ENCODE measurements around the gene PDIK1L. TPM values are rescaled to one million over a fixed set of nuclear protein-coding genes. Genes with fewer than 3 reads are reported as not detected.
A peak's percentile ranks its signal among the peaks of the same experiment; 100 is the strongest.

The PDIK1L gene
- total and polyA plus RNA-seq, 9 of the 15 experiments (the other 6 are each of a cell fraction or from before 2014, with no cell fraction given), result 12.8 to 30.2 (median 21.5) TPM

DNA sequence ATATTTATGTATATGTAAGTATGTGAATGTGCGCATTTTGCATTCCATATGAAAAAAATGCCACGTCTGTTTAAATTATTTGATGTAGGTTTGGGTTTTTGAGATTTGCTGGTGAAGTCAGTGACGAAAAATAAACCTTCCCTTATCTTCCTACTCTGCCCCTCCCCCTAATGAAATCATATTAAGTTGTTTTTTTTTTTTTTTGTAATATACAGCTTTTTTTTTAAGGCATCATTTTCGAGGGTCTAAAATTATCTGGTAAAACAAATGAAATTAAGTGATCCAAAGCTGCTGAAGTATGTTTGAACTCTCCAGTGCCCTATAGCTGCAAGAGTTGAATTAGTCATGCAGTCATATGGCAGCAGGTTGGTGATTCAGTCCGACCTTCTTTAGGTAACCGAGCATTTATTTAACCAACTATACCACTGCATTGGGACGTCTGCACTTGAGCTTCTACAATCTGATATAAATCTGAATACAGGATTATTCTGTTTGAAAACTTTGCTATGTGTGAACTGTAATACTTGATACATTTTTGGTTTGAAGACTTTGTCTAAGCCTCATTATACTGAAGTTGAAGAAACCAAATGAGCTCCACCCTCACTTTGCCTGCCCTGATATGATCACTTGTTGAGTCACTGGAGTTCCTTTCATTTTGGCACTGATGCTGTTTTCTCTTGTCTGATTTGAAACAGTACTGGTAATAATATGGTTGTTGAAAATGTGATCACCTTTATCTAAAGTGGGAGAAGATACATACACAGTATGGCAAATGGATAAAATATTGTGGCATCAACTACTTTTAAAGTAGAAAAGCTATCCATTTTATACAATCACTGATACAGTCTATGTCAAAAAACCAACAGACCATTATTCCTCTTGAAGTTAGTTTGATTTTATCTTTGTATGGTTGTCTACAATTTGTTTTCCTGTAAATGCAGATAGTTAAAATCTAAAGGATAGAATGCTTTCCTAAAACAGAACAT is 11.7 kb downstream of the PDIK1L start (continued):
- TF ChIP-seq FOXM1 (IDR thresholded peaks at IDR 0.05; ENCODE audit: low read depth) (peak; percentile 60; the same call in 1 of the 2 replicates), FOXM1 (CRISPR knock-in tag; IDR thresholded peaks at IDR 0.05; ENCODE audit: low read depth) (no peak), ID3 (CRISPR knock-in tag; IDR thresholded peaks at IDR 0.05) (no peak), ID3 (tag; IDR thresholded peaks at IDR 0.05) (peak; percentile 72), THRB (CRISPR knock-in tag; conservative IDR thresholded peaks at IDR 0.05) (0 out of 2 replicates have a peak, but pooled peaks have one; percentile 17), HCFC1 (IDR thresholded peaks at IDR 0.05; ENCODE audit: low read depth, low read length) (no peak), PHB2 (IDR thresholded peaks at IDR 0.05; ENCODE audit: low read depth) (no peak), PPARD (CRISPR knock-in tag; IDR thresholded peaks at IDR 0.05) (no peak), DDX20 (tag; IDR thresholded peaks at IDR 0.05; ENCODE audit: low read depth) (no peak), E2F8 (IDR thresholded peaks at IDR 0.05; ENCODE audit: low read depth, partially characterized antibody) (peak; percentile 17), WHSC1 (IDR thresholded peaks at IDR 0.05; ENCODE audit: low read length) (no peak), SRSF1 (IDR thresholded peaks at IDR 0.05; ENCODE audit: low read depth, low read length) (no peak), STAT6 (CRISPR knock-in tag; IDR thresholded peaks at IDR 0.05) (no peak), ZNF224 (CRISPR knock-in tag; IDR thresholded peaks at IDR 0.05) (no peak)
- TF ChIP-seq, protein P1, sequence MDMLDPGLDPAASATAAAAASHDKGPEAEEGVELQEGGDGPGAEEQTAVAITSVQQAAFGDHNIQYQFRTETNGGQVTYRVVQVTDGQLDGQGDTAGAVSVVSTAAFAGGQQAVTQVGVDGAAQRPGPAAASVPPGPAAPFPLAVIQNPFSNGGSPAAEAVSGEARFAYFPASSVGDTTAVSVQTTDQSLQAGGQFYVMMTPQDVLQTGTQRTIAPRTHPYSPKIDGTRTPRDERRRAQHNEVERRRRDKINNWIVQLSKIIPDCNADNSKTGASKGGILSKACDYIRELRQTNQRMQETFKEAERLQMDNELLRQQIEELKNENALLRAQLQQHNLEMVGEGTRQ (CRISPR knock-in tag; IDR thresholded peaks at IDR 0.05), result no peak
- TF ChIP-seq, protein P2, sequence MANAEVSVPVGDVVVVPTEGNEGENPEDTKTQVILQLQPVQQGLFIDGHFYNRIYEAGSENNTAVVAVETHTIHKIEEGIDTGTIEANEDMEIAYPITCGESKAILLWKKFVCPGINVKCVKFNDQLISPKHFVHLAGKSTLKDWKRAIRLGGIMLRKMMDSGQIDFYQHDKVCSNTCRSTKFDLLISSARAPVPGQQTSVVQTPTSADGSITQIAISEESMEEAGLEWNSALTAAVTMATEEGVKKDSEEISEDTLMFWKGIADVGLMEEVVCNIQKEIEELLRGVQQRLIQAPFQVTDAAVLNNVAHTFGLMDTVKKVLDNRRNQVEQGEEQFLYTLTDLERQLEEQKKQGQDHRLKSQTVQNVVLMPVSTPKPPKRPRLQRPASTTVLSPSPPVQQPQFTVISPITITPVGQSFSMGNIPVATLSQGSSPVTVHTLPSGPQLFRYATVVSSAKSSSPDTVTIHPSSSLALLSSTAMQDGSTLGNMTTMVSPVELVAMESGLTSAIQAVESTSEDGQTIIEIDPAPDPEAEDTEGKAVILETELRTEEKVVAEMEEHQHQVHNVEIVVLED (CRISPR knock-in tag; IDR thresholded peaks at IDR 0.05), result no peak
